Measurements from ENCODE around the gene DPY19L2. TPM values are rescaled to one million over a fixed set of nuclear protein-coding genes. Genes with fewer than 3 reads are reported as not detected.
"Not testable (repeated sequence)": the region's sequence is repeated elsewhere in the genome, so short reads cannot be mapped to it uniquely, and the experiment has no call there.

Gene DPY19L2
- total RNA-seq, 1 experiment from 2014 or later, result 4.9 TPM

DNA sequence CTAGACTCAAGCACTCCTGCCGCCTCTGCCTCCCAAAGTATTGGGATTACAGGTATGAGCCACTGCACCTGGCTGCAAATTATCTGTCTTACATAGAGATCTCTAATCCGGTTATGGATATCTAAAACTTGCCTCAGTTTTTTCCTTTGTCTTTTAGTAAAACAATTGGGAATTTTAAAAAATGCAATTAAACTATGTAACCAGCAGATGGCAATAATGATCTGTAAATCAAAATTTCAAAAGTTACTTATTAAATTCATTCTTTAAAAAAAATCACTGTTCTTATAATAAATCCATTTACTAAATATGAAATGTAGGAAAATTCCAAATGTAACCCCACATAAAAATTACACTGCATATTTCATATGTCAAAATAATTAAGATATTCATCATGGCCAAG, 4.3 kb upstream of the DPY19L2 start:
- H4K8ac ChIP-seq (replicated peaks; ENCODE audit: insufficient read length, low read depth, low read length); H3K79me1 ChIP-seq (ENCODE audit: insufficient read depth, low read depth, low read length, poor library complexity, severe bottlenecking); H3K27ac ChIP-seq (ENCODE audit: insufficient read length, low read depth, low read length); H3K9me3 Mint-ChIP-seq; H2BK20ac ChIP-seq (ENCODE audit: low read depth, low read length, poor library complexity, severe bottlenecking); H4K20me1 ChIP-seq (ENCODE audit: control insufficient read depth, insufficient read depth, insufficient read length); H2BK5ac ChIP-seq (ENCODE audit: insufficient read length, low read length); H3K36me3 Mint-ChIP-seq (ENCODE audit: insufficient read depth in 1 of 3, low read depth in 3 of 3); H3K23me2 ChIP-seq (ENCODE audit: insufficient read length, low read depth, low read length, poor library complexity, severe bottlenecking); H2AK5ac ChIP-seq (ENCODE audit: insufficient read length, low read length); H4K5ac ChIP-seq (ENCODE audit: insufficient read length, low read depth, low read length); H3K9me3 ChIP-seq (ENCODE audit: control insufficient read depth, low read depth, low read length); H3K56ac ChIP-seq (ENCODE audit: insufficient read length, low read depth, low read length); H3T11ph ChIP-seq (ENCODE audit: low read length); H3K4me2 ChIP-seq (ENCODE audit: insufficient read depth, insufficient read length, low read length); H3K4me1 ChIP-seq (ENCODE audit: insufficient read depth, low read length); H3K27me3 ChIP-seq (ENCODE audit: insufficient read depth, low read length); DNase-seq; H3K14ac ChIP-seq (ENCODE audit: insufficient read depth, low read length); H2BK120ac ChIP-seq (ENCODE audit: low read depth, low read length, poor library complexity, severe bottlenecking); H3K4me3 Mint-ChIP-seq; H3K9ac ChIP-seq (ENCODE audit: extremely low read depth, insufficient read length, low read length); H2AFZ ChIP-seq (ENCODE audit: low read length); H3K27ac Mint-ChIP-seq; H4K91ac ChIP-seq (ENCODE audit: insufficient read length, low read depth, low read length); H2BK12ac ChIP-seq (ENCODE audit: insufficient read length, low read depth, low read length); H2BK15ac ChIP-seq (ENCODE audit: low read depth, low read length); H3K4ac ChIP-seq (ENCODE audit: low read depth, low read length); H3K18ac ChIP-seq (ENCODE audit: insufficient read length, low read depth, low read length); H3K79me2 ChIP-seq (ENCODE audit: insufficient read depth, low read length); H3K23ac ChIP-seq (ENCODE audit: insufficient read length, low read depth, low read length): not testable (repeated sequence)
- no CpG with 5 or more reads among the region's 2 CpGs for WGBS (ENCODE audit: extremely low coverage, insufficient read length, low lambda C conversion rate)
- H3K27me3 Mint-ChIP-seq (ENCODE audit: low read depth), result peaks cover 25% of the 10 kb centered on the region
- TF ChIP-seq, protein P1, sequence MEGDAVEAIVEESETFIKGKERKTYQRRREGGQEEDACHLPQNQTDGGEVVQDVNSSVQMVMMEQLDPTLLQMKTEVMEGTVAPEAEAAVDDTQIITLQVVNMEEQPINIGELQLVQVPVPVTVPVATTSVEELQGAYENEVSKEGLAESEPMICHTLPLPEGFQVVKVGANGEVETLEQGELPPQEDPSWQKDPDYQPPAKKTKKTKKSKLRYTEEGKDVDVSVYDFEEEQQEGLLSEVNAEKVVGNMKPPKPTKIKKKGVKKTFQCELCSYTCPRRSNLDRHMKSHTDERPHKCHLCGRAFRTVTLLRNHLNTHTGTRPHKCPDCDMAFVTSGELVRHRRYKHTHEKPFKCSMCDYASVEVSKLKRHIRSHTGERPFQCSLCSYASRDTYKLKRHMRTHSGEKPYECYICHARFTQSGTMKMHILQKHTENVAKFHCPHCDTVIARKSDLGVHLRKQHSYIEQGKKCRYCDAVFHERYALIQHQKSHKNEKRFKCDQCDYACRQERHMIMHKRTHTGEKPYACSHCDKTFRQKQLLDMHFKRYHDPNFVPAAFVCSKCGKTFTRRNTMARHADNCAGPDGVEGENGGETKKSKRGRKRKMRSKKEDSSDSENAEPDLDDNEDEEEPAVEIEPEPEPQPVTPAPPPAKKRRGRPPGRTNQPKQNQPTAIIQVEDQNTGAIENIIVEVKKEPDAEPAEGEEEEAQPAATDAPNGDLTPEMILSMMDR (conservative IDR thresholded peaks at IDR 0.05), result peak; percentile 55
- peaks cover 9 to 11% of the 10 kb centered on the region in 2 experiments for H3K4me1 Mint-ChIP-seq

DNA sequence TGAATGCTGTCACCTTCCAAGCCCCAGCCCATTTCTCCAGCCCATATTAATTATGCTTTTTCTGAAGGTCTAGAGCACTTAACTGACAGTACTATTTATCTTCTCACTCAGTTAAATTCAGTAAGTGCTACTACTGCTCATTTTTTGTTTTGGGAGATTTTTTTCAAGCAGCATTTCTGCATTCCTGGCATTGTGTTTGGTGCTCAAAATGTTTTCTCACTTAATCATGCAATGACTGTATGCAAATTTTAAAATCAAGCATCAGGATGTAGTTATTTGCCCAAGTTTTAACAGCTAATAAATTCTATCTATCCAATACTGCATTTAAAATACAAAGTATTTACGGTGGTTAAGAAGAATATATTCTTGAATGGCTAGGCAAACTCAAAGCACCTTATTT, 1.6 kb upstream of the DPY19L2 start:
- H3K4me1 ChIP-seq (ENCODE audit: insufficient read depth, low read length); H3K23ac ChIP-seq (ENCODE audit: insufficient read length, low read depth, low read length); H3K14ac ChIP-seq (ENCODE audit: insufficient read depth, low read length); H4K91ac ChIP-seq (ENCODE audit: insufficient read length, low read depth, low read length); H3K4ac ChIP-seq (ENCODE audit: low read depth, low read length); H4K20me1 ChIP-seq (ENCODE audit: control insufficient read depth, insufficient read depth, insufficient read length); H3K36me3 Mint-ChIP-seq (ENCODE audit: insufficient read depth in 1 of 3, low read depth in 3 of 3); H4K8ac ChIP-seq (replicated peaks; ENCODE audit: insufficient read length, low read depth, low read length); H2BK5ac ChIP-seq (ENCODE audit: insufficient read length, low read length); DNase-seq; H3K27ac Mint-ChIP-seq; H3K23me2 ChIP-seq (ENCODE audit: insufficient read length, low read depth, low read length, poor library complexity, severe bottlenecking); H2BK12ac ChIP-seq (ENCODE audit: insufficient read length, low read depth, low read length); H2AK5ac ChIP-seq (ENCODE audit: insufficient read length, low read length); H3K79me1 ChIP-seq (ENCODE audit: insufficient read depth, low read depth, low read length, poor library complexity, severe bottlenecking); H3K79me2 ChIP-seq (ENCODE audit: insufficient read depth, low read length); H3K9me3 ChIP-seq (ENCODE audit: control insufficient read depth, low read depth, low read length); H3K18ac ChIP-seq (ENCODE audit: insufficient read length, low read depth, low read length); H3K56ac ChIP-seq (ENCODE audit: insufficient read length, low read depth, low read length); H3K9ac ChIP-seq (ENCODE audit: extremely low read depth, insufficient read length, low read length); H3K27me3 ChIP-seq (ENCODE audit: insufficient read depth, low read length); H2AFZ ChIP-seq (ENCODE audit: low read length); H3K4me2 ChIP-seq (ENCODE audit: insufficient read depth, insufficient read length, low read length); H4K5ac ChIP-seq (ENCODE audit: insufficient read length, low read depth, low read length); H2BK20ac ChIP-seq (ENCODE audit: low read depth, low read length, poor library complexity, severe bottlenecking); H2BK120ac ChIP-seq (ENCODE audit: low read depth, low read length, poor library complexity, severe bottlenecking); H3T11ph ChIP-seq (ENCODE audit: low read length); H3K9me3 Mint-ChIP-seq; H2BK15ac ChIP-seq (ENCODE audit: low read depth, low read length); H3K27ac ChIP-seq (ENCODE audit: insufficient read length, low read depth, low read length): not testable (repeated sequence)
- Mint-ChIP-seq H3K27me3 (ENCODE audit: low read depth) (peaks cover 30% of the 10 kb centered on the region), H3K4me3 (peak overlapping the region; percentile 79 to 87; a peak in 4 of 5 replicates), H3K4me1 (peaks cover 14 to 16% of the 10 kb centered on the region in 2 experiments)
- no CpG with 5 or more reads among the region's 1 CpG for WGBS (ENCODE audit: extremely low coverage, insufficient read length, low lambda C conversion rate)
